ENCODE measurements around the gene GPX5. TPM values are rescaled to one million over a fixed set of nuclear protein-coding genes. Genes with fewer than 3 reads are reported as not detected.
"Not testable (repeated sequence)": the region's sequence is repeated elsewhere in the genome, so short reads cannot be mapped to it uniquely, and the experiment has no call there.

GPX5 gene
- total RNA-seq, 1 donor from 2014 or later = not detected

- ATAC-seq = no peak
Measured at GRCh38 chr6:28515676-28516075, 10.0 kb upstream of the GPX5 start, which contains the start of gene GPX6. Gene GPX6, minus strand, starts transcription at chr6:28515793. Its CDS starts 50 bp downstream, at chr6:28515743.

- ATAC-seq = no peak
Measured at GRCh38 chr6:28517964-28518363, 7.7 kb upstream of the GPX5 start.

GRCh38 chr6:28522594-28523240, 3.0 kb upstream of the GPX5 start:
- ATAC-seq = no peak

- ATAC-seq = no peak
Measured at GRCh38 chr6:28523241-28523622, 2.4 kb upstream of the GPX5 start.

- no peak for ATAC-seq
Measured at GRCh38 chr6:28530777-28531176, 5.1 kb downstream of the GPX5 start.

GRCh38 chr6:28531479-28532128, 5.9 kb downstream of the GPX5 start:
- ATAC-seq = no peak

- no peak for ATAC-seq
Measured at GRCh38 chr6:28534306-28534705, 8.6 kb downstream of the GPX5 start.

GRCh38 chr6:28534875-28535274, 9.2 kb downstream of the GPX5 start:
- no peak for ATAC-seq

- ATAC-seq = no peak
Measured at GRCh38 chr6:28537065-28537464, 11.4 kb downstream of the GPX5 start.

GRCh38 chr6:28537509-28538140, 11.9 kb downstream of the GPX5 start:
- no peak for ATAC-seq

GRCh38 chr6:28541996-28542395, 16.3 kb downstream of the GPX5 start:
- ATAC-seq = no peak

- peak; percentile 65 for ATAC-seq
Measured at GRCh38 chr6:28542440-28543296, 17.0 kb downstream of the GPX5 start.

- no peak for ATAC-seq
Measured at GRCh38 chr6:28543651-28544610, 18.2 kb downstream of the GPX5 start.

GRCh38 chr6:28545955-28546354, 20.3 kb downstream of the GPX5 start:
- ATAC-seq = no peak

GRCh38 chr6:28547003-28547402, 21.3 kb downstream of the GPX5 start:
- ATAC-seq = not testable (repeated sequence)

GRCh38 chr6:28551891-28552666, 26.4 kb downstream of the GPX5 start:
- ATAC-seq = no peak

- no peak for ATAC-seq
Measured at GRCh38 chr6:28553384-28553985, 27.8 kb downstream of the GPX5 start.

GRCh38 chr6:28553986-28554881, 28.6 kb downstream of the GPX5 start:
- ATAC-seq = no peak

GRCh38 chr6:28555136-28555535, 29.5 kb downstream of the GPX5 start:
- ATAC-seq = no peak
